ENCODE measurements around the gene RPP14. TPM values are rescaled to one million over a fixed set of nuclear protein-coding genes. Genes with fewer than 3 reads are reported as not detected.
A peak's percentile ranks its signal among the peaks of the same experiment; 100 is the strongest.

RPP14 gene
- total RNA-seq, 1 donor: 13.4 TPM

DNA sequence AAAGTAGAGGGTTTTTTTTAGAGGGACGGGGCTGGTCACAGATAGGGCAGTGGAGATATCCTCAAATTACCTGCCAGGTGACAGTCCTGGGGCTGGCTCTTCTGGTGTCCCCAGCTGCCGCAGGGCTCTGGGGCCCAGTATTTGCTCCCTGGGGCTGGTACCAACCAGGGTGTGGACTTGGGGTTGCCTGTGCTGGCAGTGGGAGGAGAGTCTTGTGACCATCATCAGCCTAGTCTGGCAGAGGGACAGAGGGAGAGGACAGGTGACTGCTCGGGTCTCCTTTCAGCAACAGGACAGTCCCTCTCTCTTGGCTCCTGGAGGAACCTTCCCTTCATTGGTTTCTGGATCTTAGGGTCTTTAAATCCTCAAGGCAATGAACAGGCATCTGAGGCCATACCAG, 7.9 kb upstream of the RPP14 start:
- no peaks in the 10 kb centered on the region for H3K4me1 ChIP-seq (ENCODE audit: insufficient read depth, low read length)
- DNase-seq (ENCODE audit: insufficient read length, low spot score, missing footprints): no peak
- H3K36me3 ChIP-seq (ENCODE audit: insufficient read depth, low read length): no peaks in the 10 kb centered on the region
- H3K4me2 ChIP-seq (ENCODE audit: insufficient read depth, low read length): no peak overlapping the region
- H3K27ac ChIP-seq (ENCODE audit: low read depth, low read length): no peak overlapping the region
- TF ChIP-seq, protein P1, sequence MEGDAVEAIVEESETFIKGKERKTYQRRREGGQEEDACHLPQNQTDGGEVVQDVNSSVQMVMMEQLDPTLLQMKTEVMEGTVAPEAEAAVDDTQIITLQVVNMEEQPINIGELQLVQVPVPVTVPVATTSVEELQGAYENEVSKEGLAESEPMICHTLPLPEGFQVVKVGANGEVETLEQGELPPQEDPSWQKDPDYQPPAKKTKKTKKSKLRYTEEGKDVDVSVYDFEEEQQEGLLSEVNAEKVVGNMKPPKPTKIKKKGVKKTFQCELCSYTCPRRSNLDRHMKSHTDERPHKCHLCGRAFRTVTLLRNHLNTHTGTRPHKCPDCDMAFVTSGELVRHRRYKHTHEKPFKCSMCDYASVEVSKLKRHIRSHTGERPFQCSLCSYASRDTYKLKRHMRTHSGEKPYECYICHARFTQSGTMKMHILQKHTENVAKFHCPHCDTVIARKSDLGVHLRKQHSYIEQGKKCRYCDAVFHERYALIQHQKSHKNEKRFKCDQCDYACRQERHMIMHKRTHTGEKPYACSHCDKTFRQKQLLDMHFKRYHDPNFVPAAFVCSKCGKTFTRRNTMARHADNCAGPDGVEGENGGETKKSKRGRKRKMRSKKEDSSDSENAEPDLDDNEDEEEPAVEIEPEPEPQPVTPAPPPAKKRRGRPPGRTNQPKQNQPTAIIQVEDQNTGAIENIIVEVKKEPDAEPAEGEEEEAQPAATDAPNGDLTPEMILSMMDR (IDR thresholded peaks at IDR 0.05; ENCODE audit: extremely low read depth, low read depth, low read length): no peak
- H4K20me1 ChIP-seq (ENCODE audit: insufficient read depth, low read length): no peaks in the 10 kb centered on the region
- H3K4me3 ChIP-seq (ENCODE audit: insufficient read depth, low read length): no peak overlapping the region
- no peaks in the 10 kb centered on the region for H3K79me2 ChIP-seq (ENCODE audit: insufficient read depth, low read length)
- H3K9me3 ChIP-seq (ENCODE audit: low read depth, low read length): no peaks in the 10 kb centered on the region
- peaks cover 18% of the 10 kb centered on the region for H3K27me3 ChIP-seq (ENCODE audit: insufficient read depth, low read length)
- H2AFZ ChIP-seq (ENCODE audit: low read length): no peak overlapping the region

DNA sequence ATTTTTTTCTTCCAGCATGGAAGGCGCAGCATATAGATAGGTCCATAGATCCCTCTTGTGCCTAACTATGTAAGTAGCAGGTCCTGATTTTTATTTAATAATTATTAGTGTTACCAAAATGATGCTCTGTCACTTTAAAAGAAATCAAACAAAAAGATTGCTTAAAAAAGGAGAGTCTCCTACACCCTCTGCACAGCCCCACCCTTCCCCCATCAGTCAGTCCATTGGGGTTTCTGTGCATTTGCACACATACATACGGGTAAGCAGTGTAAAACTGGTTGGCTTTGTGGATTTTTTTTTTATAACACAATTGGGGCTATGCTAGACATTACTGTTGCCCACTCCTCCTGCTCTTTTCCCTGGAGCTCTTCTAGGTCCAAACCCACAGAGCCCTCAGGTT, 7.0 kb upstream of the RPP14 start:
- TF ChIP-seq, protein P1 (IDR thresholded peaks at IDR 0.05; ENCODE audit: extremely low read depth, low read depth, low read length): no peak
- Histone ChIP-seq H3K4me2 (ENCODE audit: insufficient read depth, low read length) (no peak overlapping the region), H3K27me3 (ENCODE audit: insufficient read depth, low read length) (peaks cover 18% of the 10 kb centered on the region), H3K4me1 (ENCODE audit: insufficient read depth, low read length) (no peaks in the 10 kb centered on the region), H3K36me3 (ENCODE audit: insufficient read depth, low read length) (no peaks in the 10 kb centered on the region), H2AFZ (ENCODE audit: low read length) (no peak overlapping the region), H4K20me1 (ENCODE audit: insufficient read depth, low read length) (no peaks in the 10 kb centered on the region), H3K4me3 (ENCODE audit: insufficient read depth, low read length) (no peak overlapping the region), H3K27ac (ENCODE audit: low read depth, low read length) (no peak overlapping the region), H3K9me3 (ENCODE audit: low read depth, low read length) (no peaks in the 10 kb centered on the region), H3K79me2 (ENCODE audit: insufficient read depth, low read length) (no peaks in the 10 kb centered on the region)
- DNase-seq (ENCODE audit: insufficient read length, low spot score, missing footprints): no peak

DNA sequence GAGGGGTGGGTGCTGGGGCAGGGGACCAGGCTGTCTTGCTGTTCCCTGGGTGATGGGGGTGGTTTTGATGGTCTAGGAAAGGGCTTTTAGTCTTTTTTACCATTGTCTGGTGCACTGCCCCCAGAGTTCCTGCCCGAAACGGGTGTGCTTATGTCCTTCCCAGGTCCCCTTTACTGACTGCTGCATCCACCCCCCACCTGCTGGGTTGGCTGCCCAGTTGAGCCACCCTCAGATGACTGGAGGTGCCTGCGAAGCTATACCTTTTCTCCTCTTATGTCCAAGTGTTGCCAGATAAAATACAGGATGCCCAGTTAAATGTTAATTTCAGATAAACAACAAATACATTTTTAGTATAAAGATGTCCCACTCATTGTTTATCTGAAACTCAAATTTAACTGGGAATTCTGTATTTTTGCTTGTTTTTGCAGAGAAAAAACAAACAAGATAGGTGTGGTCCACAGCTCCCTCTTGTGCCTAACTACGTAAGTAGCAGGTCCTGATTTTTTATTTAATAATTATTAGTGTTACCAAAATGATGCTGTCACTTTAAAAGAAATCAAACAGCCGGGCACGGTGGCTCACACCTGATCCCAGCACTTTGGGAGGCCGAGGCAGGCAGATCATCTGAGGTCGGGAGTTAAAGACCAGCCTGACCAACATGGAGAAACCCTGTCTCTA, 6.1 kb upstream of the RPP14 start:
- DNase-seq (ENCODE audit: insufficient read length, low spot score, missing footprints): no peak
- Histone ChIP-seq H3K4me3 (ENCODE audit: insufficient read depth, low read length) (no peak overlapping the region), H3K9me3 (ENCODE audit: low read depth, low read length) (no peaks in the 10 kb centered on the region), H2AFZ (ENCODE audit: low read length) (no peak overlapping the region), H3K36me3 (ENCODE audit: insufficient read depth, low read length) (no peaks in the 10 kb centered on the region), H3K27ac (ENCODE audit: low read depth, low read length) (no peak overlapping the region), H4K20me1 (ENCODE audit: insufficient read depth, low read length) (no peaks in the 10 kb centered on the region), H3K27me3 (ENCODE audit: insufficient read depth, low read length) (peaks cover 18% of the 10 kb centered on the region), H3K4me1 (ENCODE audit: insufficient read depth, low read length) (no peaks in the 10 kb centered on the region), H3K79me2 (ENCODE audit: insufficient read depth, low read length) (no peaks in the 10 kb centered on the region), H3K4me2 (ENCODE audit: insufficient read depth, low read length) (no peak overlapping the region)
- TF ChIP-seq, protein P1 (IDR thresholded peaks at IDR 0.05; ENCODE audit: extremely low read depth, low read depth, low read length): peak; percentile 62

DNA sequence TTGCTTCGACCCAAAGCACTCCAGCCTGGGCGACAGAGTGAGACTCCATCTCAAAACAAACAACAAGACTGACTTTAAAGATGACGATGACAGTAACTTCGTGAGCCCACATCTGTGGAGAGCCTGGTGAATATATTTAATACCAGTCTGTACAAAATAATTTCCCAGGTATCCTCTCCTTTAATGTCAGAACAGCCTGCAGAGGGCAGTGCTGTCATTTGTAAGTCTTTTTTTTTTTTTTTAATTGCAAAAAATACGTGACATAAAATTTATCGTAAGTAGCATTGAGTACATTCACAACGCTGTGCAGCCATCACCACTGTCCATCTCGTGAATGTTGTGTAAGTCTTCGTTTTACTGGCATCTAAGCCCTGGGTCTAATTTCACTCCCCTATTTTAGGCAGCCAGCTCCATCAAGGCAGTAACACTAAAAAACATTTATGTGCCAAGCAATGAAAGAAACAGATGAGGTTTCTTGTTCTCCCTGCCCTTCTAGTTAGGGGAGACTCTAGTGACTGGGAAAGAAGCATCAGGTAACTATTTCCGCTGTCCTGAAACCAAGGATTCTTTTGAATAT, 1.7 kb downstream of the RPP14 start:
- TF ChIP-seq, protein P1 (IDR thresholded peaks at IDR 0.05; ENCODE audit: extremely low read depth, low read depth, low read length): peak; percentile 66
- Histone ChIP-seq H3K27ac (ENCODE audit: low read depth, low read length) (peak overlapping the region; percentile 98), H3K79me2 (ENCODE audit: insufficient read depth, low read length) (peaks cover 58% of the 10 kb centered on the region), H3K27me3 (ENCODE audit: insufficient read depth, low read length) (no peaks in the 10 kb centered on the region), H3K4me2 (ENCODE audit: insufficient read depth, low read length) (peak overlapping the region; percentile 99), H3K9me3 (ENCODE audit: low read depth, low read length) (no peaks in the 10 kb centered on the region), H3K4me1 (ENCODE audit: insufficient read depth, low read length) (peaks cover 19% of the 10 kb centered on the region), H2AFZ (ENCODE audit: low read length) (peak overlapping the region; percentile 93), H3K4me3 (ENCODE audit: insufficient read depth, low read length) (peak overlapping the region; percentile 99), H4K20me1 (ENCODE audit: insufficient read depth, low read length) (peaks cover 37% of the 10 kb centered on the region), H3K36me3 (ENCODE audit: insufficient read depth, low read length) (peaks cover 34% of the 10 kb centered on the region)
- no peak for DNase-seq (ENCODE audit: insufficient read length, low spot score, missing footprints)
